Mesendoderm (in vitro differentiated cells): ENCODE data around the gene MYO1G.

Source experiments
- DNase-seq: peaks from one replicate; pipeline ENCODE4 v3.0.0; 2013
- H2AK5ac ChIP-seq: 2 replicates; pipeline ENCODE4 v1.6.1; 2013; ENCODE audit warnings: low read length, inconsistent platforms
- H2BK120ac ChIP-seq: 2 replicates; pipeline ENCODE4 v1.6.1; 2013; ENCODE audit warnings: low read depth, mild to moderate bottlenecking, low read length, moderate library complexity, mixed read lengths
- H2BK15ac ChIP-seq: replicated peaks from 2 replicates; pipeline ENCODE4 v1.6.1; 2013; ENCODE audit warnings: low read depth, mild to moderate bottlenecking, moderate library complexity
- H2BK5ac ChIP-seq: 2 replicates; pipeline ENCODE4 v1.6.1; 2013; ENCODE audit warnings: low read length, inconsistent platforms
- H3K18ac ChIP-seq: 2 replicates; pipeline ENCODE4 v1.6.1; 2013; ENCODE audit warnings: mild to moderate bottlenecking, low read length, mixed read lengths
- H3K23ac ChIP-seq: one replicate; pipeline ENCODE4 v1.6.1; 2013; ENCODE audit warnings: low read length
- H3K27ac ChIP-seq: 2 replicates; pipeline ENCODE4 v1.5.1; 2013; ENCODE audit warnings: low read depth, mild to moderate bottlenecking, inconsistent platforms, low read length, moderate library complexity
- H3K27me3 ChIP-seq: 2 replicates; pipeline ENCODE4 v1.6.1; 2013; ENCODE audit warnings: low read length, control low read depth, mild to moderate bottlenecking, inconsistent platforms; ENCODE audit not compliant: insufficient read depth, poor library complexity
- H3K36me3 ChIP-seq: 2 replicates; pipeline ENCODE4 v1.6.1; 2013; ENCODE audit warnings: low read length, inconsistent platforms; ENCODE audit not compliant: control insufficient read depth, insufficient read depth
- H3K4ac ChIP-seq: one replicate; pipeline ENCODE4 v1.6.1; 2013; ENCODE audit warnings: low read depth, mild to moderate bottlenecking, low read length, moderate library complexity
- H3K4me1 ChIP-seq: 2 replicates; pipeline ENCODE4 v1.6.1; 2013; ENCODE audit warnings: low read depth, low read length, inconsistent platforms; ENCODE audit not compliant: control insufficient read depth
- H3K4me2 ChIP-seq: 2 replicates; pipeline ENCODE4 v1.6.1; 2013; ENCODE audit warnings: low read length
- H3K4me3 ChIP-seq: 2 replicates; pipeline ENCODE4 v1.5.1; 2013; ENCODE audit warnings: mild to moderate bottlenecking, low read length
- H3K56ac ChIP-seq: one replicate; pipeline ENCODE4 v1.6.1; 2013; ENCODE audit warnings: low read length
- H3K79me1 ChIP-seq: 2 replicates; pipeline ENCODE4 v1.6.1; 2013; ENCODE audit warnings: low read length, inconsistent platforms
- H3K79me2 ChIP-seq: 2 replicates; pipeline ENCODE4 v1.6.1; 2013; ENCODE audit warnings: mild to moderate bottlenecking, low read length; ENCODE audit not compliant: control insufficient read depth, insufficient read depth
- H3K9ac ChIP-seq: 2 replicates; pipeline ENCODE4 v1.6.1; 2013; ENCODE audit warnings: low read length, inconsistent platforms
- H4K5ac ChIP-seq: one replicate; pipeline ENCODE4 v1.6.1; 2013; ENCODE audit warnings: low read length
- H4K8ac ChIP-seq: one replicate; pipeline ENCODE4 v1.6.1; 2013; ENCODE audit warnings: low read depth, mild to moderate bottlenecking, control low read depth, low read length, moderate library complexity
- WGBS: extraction: QIAGEN DNeasy Blood & Tissue Kit; methylation state at CpG from one replicate; pipeline ENCODE4 v1.1.7; 2013; ENCODE audit warnings: low lambda C conversion rate, missing lambda C conversion rate; ENCODE audit not compliant: insufficient coverage; ENCODE audit errors: extremely low coverage; 5-methylcytosine and 5-hydroxymethylcytosine counted together

The MYO1G gene

DNA sequence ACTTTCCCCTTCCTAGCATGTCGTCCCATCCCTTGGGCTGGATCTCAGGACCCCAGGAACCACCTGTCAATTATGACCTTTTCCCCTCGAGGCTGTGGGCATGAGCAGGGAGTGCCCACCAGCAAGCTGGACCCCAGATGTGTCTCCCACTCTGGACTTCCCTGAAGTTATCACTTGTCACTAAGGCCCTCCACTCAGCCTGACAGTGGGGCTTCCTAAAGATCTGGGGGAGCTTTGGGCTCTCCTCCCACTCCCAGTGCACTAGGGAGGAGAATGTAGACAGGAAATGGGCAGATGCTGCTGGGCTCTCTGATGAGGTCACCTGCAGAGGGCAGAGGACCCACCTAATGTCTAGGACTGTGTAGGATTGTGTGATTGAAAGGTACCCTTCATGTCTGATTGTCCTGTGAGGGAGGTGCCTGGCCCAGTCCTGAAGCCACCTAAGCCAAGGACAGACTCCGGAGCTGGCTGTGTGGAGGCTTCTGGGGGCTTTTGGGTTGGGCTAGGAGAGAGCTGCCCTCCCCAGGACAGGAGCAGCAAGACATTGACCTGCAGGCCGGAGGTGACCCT is 18.7 kb downstream of the MYO1G start:
- Histone ChIP-seq H3K4me3 (no peak overlapping the region), H2BK120ac (no peak overlapping the region), H2AK5ac (no peak overlapping the region), H4K5ac (no peak overlapping the region), H2BK15ac (no peak overlapping the region), H3K4me1 (no peaks in the 10 kb centered on the region), H3K36me3 (no peaks in the 10 kb centered on the region), H3K4me2 (no peak overlapping the region), H3K18ac (no peak overlapping the region), H3K27ac (no peak overlapping the region), H3K79me1 (no peaks in the 10 kb centered on the region), H3K27me3 (peaks cover 4% of the 10 kb centered on the region), H3K23ac (no peak overlapping the region), H4K8ac (no peak overlapping the region), H3K56ac (no peak overlapping the region), H3K79me2 (no peaks in the 10 kb centered on the region), H3K4ac (no peak overlapping the region), H2BK5ac (no peak overlapping the region), H3K9ac (no peak overlapping the region)
- WGBS, result no CpG with 5 or more reads among the region's 4 CpGs
- DNase-seq, result no peak

DNA sequence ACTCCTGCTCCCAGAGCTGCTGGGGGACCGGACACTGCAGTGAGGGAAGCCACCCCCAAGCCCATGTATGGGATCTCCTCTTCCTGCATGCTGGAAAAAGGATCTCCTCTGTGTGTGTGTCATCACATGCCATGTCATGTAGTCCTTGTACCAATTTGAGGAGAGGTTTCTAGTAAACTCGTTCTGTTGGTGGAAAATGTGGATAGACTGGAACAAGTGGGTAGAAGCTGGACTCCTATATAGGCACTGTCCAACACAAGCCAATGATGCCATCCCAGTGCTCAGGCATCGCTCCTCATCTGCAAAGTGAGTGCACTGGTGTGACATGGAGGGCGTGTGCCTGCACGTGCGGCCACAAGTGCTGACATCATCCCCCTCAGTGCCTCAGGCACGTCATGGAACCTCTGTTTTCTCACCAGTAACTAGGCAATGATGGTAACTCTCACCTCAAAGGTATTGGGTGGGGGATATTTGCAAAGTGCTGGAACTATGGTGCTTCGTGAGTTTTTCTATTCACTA is 19.3 kb downstream of the MYO1G start:
- Histone ChIP-seq H3K36me3 (no peaks in the 10 kb centered on the region), H3K4me2 (no peak overlapping the region), H3K27ac (no peak overlapping the region), H4K5ac (no peak overlapping the region), H3K4me3 (no peak overlapping the region), H3K9ac (no peak overlapping the region), H4K8ac (no peak overlapping the region), H2AK5ac (no peak overlapping the region), H3K56ac (no peak overlapping the region), H3K4ac (no peak overlapping the region), H3K18ac (no peak overlapping the region), H2BK120ac (no peak overlapping the region), H3K79me2 (no peaks in the 10 kb centered on the region), H2BK5ac (no peak overlapping the region), H3K23ac (no peak overlapping the region), H2BK15ac (no peak overlapping the region), H3K4me1 (no peaks in the 10 kb centered on the region), H3K79me1 (no peaks in the 10 kb centered on the region), H3K27me3 (peaks cover 4% of the 10 kb centered on the region)
- WGBS, result no CpG with 5 or more reads among the region's 8 CpGs
- no peak for DNase-seq

DNA sequence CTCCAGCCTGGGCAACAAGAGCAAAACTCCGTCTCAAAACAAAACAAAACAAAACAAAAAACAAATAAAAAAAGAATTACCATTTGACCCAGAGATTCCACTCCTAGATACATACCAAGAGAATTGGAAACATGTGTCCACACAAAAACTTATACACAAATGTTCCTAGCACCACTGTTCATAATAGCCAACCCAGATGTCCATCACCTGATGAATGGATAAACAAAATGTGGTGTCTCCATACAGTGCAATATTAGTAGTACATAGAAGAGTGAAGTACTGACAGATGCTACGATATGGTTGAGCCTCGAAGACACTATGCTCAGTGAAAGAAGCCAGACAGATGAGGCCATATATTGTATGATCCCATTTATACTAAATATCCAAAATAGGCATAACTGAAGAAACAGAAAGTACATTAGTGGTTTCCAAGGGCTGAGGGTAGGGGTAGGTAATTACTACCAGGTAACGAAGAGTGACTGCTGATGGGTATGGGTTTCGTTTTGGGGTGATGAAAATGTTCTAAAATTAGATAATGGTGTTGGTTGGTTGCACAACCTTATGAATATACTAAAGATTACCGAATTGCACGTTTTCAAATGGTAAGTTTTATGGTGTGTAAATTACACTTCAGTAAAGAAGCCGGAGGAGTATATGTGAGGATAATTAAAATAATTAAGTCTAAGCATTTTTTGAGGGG is 20.0 kb downstream of the MYO1G start:
- no peak overlapping the region for H2BK5ac ChIP-seq
- no peak overlapping the region for H3K56ac ChIP-seq
- H3K18ac ChIP-seq, result no peak overlapping the region
- no peaks in the 10 kb centered on the region for H3K36me3 ChIP-seq
- no peak overlapping the region for H2AK5ac ChIP-seq
- H3K79me1 ChIP-seq, result no peaks in the 10 kb centered on the region
- H3K4me3 ChIP-seq, result no peak overlapping the region
- H3K23ac ChIP-seq, result no peak overlapping the region
- H3K4me2 ChIP-seq, result no peak overlapping the region
- H2BK120ac ChIP-seq, result no peak overlapping the region
- DNase-seq, result no peak
- no peak overlapping the region for H4K5ac ChIP-seq
- no peak overlapping the region for H3K9ac ChIP-seq
- 100% methylated on average over 1 of the region's 8 CpGs for WGBS
- no peak overlapping the region for H3K27ac ChIP-seq
- H3K27me3 ChIP-seq, result peaks cover 4% of the 10 kb centered on the region
- no peak overlapping the region for H3K4ac ChIP-seq
- H3K79me2 ChIP-seq, result no peaks in the 10 kb centered on the region
- H2BK15ac ChIP-seq, result no peak overlapping the region
- H4K8ac ChIP-seq, result no peak overlapping the region
- no peaks in the 10 kb centered on the region for H3K4me1 ChIP-seq

DNA sequence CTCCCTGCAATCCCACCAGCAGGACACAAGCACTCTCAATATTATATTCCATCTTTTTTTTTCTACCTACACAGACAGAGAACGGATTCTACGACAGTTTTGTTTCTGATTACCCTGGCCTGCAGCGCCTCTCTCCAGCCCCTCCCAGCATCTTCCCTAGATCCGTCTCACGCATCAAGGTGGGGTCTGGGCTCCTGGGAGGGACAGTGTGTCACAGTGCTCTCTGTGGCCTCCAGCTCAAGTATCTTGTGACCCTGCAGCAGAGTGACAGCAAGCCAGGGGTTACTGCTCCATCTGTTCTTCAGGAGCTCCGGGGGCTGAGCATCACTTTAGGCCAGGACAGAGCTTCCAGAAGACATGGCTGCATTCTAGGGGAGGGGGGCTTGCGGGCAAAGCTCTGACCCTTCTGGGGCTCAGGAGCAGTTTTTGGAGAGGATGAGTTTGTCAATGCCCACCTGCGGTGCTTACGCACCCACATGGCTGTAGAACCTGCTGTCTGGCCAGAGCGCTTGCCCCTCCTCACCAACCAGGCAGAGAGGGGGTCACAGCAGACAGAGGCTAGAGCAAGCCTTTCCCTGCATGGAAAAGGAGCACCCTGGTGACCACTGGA is 22.6 kb downstream of the MYO1G start:
- H2BK5ac ChIP-seq, result no peak overlapping the region
- no peak overlapping the region for H3K4me3 ChIP-seq
- no peak overlapping the region for H3K18ac ChIP-seq
- no CpG with 5 or more reads among the region's 10 CpGs for WGBS
- no peak overlapping the region for H3K4ac ChIP-seq
- H2AK5ac ChIP-seq, result no peak overlapping the region
- H2BK120ac ChIP-seq, result no peak overlapping the region
- no peak overlapping the region for H4K5ac ChIP-seq
- no peak overlapping the region for H2BK15ac ChIP-seq
- H3K27ac ChIP-seq, result no peak overlapping the region
- H4K8ac ChIP-seq, result no peak overlapping the region
- DNase-seq, result no peak
- no peak overlapping the region for H3K4me2 ChIP-seq
- H3K79me2 ChIP-seq, result no peaks in the 10 kb centered on the region
- no peak overlapping the region for H3K56ac ChIP-seq
- no peaks in the 10 kb centered on the region for H3K79me1 ChIP-seq
- H3K27me3 ChIP-seq, result no peaks in the 10 kb centered on the region
- H3K4me1 ChIP-seq, result no peaks in the 10 kb centered on the region
- H3K23ac ChIP-seq, result no peak overlapping the region
- no peaks in the 10 kb centered on the region for H3K36me3 ChIP-seq
- H3K9ac ChIP-seq, result no peak overlapping the region

DNA sequence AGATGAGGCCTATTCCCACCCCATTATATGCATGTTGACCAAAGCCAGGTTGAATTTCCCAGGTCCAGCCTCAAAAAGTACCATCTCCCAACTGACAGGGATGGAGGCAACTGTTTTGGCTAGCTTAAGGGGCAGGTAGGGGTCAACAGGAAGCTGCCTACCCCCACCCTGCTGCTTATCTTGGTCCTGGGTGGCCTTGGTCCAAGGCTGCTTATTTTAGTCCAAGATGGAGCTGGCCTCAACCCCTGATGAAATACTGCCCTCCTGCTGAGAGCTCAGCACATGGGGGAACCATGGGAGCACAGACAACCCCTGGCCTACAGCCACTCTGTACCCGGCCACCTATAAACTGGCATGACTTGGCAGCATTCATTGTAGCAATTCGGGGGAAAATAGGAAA is 23.1 kb downstream of the MYO1G start:
- no peak overlapping the region for H4K5ac ChIP-seq
- no CpG with 5 or more reads among the region's 2 CpGs for WGBS
- H3K23ac ChIP-seq, result no peak overlapping the region
- H2BK120ac ChIP-seq, result no peak overlapping the region
- no peak overlapping the region for H3K56ac ChIP-seq
- H3K27me3 ChIP-seq, result no peaks in the 10 kb centered on the region
- no peaks in the 10 kb centered on the region for H3K79me2 ChIP-seq
- no peak overlapping the region for H4K8ac ChIP-seq
- no peak overlapping the region for H2AK5ac ChIP-seq
- no peak overlapping the region for H2BK15ac ChIP-seq
- H2BK5ac ChIP-seq, result no peak overlapping the region
- H3K4me1 ChIP-seq, result no peaks in the 10 kb centered on the region
- DNase-seq, result no peak
- H3K18ac ChIP-seq, result no peak overlapping the region
- no peaks in the 10 kb centered on the region for H3K79me1 ChIP-seq
- H3K4me3 ChIP-seq, result no peak overlapping the region
- H3K36me3 ChIP-seq, result no peaks in the 10 kb centered on the region
- no peak overlapping the region for H3K27ac ChIP-seq
- H3K4ac ChIP-seq, result no peak overlapping the region
- no peak overlapping the region for H3K9ac ChIP-seq
- H3K4me2 ChIP-seq, result no peak overlapping the region
